AG09319 (cell line): ENCODE results near the gene IPO9.
A peak's percentile ranks its signal among the peaks of the same experiment; 100 is the strongest.

Experiments
- DNase-seq: peaks from one replicate; pipeline ENCODE4 v3.0.0-alpha.2; 2010; ENCODE audit warnings: low read depth; ENCODE audit errors: extremely low read depth
- TF ChIP-seq, protein P1 (sequence below): IDR thresholded peaks from 2 replicates; pipeline ENCODE4 v1.5.1; 2011; ENCODE audit warnings: low read depth, mild to moderate bottlenecking, inconsistent platforms, low read length, moderate library complexity

The IPO9 gene

DNA sequence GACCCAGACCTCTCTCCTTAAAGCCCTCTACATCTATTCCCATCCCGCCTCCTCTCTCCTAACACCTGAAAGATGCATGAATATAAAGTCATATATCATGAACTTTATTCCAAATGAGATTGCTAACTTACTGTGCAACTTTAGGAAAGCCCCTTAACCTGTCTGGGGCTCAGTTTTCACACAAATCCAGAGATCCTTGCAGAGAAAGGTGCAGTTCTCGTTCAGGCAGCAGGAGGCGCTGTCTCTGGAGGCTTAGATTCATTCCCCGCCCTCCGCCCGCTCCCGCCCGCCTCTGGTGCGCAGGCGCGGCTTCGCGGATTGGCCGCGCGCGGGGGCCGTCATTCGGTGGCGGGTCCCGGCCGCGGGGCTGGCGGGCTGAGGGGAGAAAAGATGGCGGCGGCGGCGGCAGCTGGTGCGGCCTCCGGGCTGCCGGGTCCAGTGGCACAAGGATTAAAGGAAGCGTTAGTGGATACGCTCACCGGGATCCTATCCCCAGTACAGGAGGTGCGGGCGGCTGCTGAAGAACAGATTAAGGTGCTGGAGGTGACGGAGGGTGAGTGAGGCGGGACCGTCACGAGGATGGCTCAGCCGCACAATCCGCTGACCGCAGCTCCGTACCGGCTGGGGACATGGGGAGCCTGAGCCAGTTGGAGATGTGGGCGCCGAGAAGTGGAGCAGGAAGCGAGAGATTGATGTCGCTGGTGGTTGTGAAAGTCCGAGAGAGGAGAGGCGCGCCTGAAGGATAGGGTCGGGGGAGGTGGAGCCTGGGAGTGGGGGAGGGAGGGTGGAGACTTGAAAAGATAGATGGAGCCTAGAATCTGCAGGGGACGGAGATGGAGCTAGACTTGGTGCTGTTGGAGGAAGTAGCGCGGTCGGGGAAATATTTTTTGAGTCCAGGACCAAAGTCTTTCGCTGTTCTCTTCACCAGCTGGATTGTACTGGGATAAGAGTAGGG, at the start of gene IPO9:
TSS of gene IPO9 (plus strand) at position 338 of the 955 bp plus-strand sequence. CDS start at position 391, 53 bp downstream.
- TF ChIP-seq, protein P1, sequence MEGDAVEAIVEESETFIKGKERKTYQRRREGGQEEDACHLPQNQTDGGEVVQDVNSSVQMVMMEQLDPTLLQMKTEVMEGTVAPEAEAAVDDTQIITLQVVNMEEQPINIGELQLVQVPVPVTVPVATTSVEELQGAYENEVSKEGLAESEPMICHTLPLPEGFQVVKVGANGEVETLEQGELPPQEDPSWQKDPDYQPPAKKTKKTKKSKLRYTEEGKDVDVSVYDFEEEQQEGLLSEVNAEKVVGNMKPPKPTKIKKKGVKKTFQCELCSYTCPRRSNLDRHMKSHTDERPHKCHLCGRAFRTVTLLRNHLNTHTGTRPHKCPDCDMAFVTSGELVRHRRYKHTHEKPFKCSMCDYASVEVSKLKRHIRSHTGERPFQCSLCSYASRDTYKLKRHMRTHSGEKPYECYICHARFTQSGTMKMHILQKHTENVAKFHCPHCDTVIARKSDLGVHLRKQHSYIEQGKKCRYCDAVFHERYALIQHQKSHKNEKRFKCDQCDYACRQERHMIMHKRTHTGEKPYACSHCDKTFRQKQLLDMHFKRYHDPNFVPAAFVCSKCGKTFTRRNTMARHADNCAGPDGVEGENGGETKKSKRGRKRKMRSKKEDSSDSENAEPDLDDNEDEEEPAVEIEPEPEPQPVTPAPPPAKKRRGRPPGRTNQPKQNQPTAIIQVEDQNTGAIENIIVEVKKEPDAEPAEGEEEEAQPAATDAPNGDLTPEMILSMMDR = peak; percentile 89
- peak; percentile 82 for DNase-seq

DNA sequence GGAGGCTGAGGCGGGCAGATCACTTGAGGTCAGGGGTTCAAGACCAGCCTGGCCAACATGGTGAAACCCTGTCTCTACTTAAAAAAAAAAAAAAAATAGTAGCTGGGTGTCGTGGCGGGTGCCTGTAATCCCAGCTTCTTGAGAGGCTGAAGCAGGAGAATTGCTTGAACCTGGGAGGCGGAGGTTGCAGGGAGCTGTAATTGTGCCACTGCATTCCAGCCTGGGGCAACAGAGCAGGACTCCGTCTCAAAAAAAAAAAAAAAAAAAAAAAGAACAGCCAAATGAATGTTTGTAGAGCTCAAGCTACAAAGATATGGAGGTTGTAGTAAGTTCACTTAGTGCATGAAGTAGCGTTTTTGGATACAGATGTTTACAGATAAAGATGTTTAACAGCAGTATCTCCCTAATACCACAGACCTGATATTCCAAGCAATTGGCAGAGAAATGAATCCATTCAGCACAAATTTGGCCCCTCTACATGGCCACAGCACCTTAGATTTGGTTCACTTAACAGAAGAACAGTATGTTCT, 49.5 kb upstream of the IPO9 start:
- no peak for DNase-seq
- TF ChIP-seq, protein P1 = no peak

DNA sequence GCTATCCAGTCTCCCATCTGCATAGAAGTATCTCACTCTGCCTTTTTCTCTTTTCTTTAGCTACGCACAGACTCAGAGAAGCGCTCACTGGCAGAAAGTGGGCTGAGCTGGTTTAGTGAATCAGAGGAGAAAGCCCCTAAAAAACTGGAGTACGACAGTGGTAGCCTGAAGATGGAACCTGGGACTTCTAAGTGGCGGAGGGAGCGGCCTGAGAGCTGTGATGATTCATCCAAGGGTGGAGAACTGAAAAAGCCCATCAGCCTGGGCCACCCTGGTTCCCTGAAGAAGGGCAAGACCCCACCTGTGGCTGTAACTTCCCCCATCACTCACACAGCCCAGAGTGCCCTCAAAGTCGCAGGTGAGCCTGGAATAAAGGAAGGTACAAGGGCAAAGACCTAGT, 48.0 kb upstream of the IPO9 start:
- DNase-seq = no peak
- TF ChIP-seq, protein P1 = no peak

DNA sequence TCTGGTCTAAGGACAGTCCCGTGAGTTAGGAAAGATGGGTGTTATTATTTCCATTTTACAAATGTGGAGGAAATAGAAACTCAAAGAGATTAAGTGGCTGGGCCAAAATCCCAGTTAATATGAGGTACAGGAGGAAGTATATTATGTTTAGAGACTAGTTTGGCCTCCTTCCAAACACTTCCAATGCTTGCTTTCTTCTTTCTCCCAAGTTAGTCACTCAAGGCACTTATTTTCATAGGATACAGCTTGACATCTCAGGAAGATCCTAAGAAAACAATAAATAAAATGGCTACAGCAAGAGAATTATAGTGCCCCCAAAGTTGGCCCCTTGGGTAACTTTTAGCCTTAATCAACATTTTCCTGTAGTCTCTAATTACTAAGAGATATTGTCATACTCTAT, 47.5 kb upstream of the IPO9 start:
- TF ChIP-seq, protein P1 = no peak
- DNase-seq = no peak

DNA sequence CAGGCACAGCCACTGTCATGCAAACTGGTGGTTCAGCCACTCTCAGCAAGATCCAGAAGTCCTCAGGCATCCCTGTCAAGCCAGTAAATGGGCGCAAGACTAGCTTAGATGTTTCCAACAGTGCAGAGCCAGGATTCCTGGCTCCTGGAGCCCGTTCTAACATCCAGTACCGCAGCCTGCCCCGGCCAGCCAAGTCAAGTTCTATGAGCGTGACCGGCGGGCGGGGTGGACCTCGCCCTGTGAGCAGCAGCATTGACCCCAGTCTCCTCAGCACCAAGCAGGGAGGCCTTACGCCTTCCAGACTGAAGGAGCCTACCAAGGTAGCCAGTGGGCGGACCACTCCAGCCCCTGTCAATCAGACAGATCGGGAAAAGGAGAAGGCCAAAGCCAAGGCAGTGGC, 46.6 kb upstream of the IPO9 start:
- no peak for DNase-seq
- TF ChIP-seq, protein P1 = no peak

DNA sequence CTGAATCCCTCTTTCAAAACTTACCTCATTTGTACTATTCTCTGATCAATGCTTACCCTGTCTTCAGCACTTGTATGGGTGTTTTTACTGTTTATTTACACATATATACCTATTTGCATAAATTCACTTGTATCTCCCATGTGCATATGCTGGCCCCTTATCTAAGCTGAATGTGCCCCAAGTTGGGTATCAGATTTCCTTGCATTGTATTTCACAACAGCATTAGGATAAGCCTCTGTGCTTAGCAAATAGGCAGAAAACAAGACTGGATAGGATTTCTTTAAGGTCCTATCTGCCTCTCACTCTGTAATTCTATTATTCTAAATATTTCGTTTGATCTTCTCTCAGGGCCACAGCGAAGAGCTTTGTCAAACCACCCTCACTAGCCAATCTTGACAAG, 45.9 kb upstream of the IPO9 start:
- DNase-seq = no peak

More for the DNA sequence above, 45.9 kb upstream of the IPO9 start:
- TF ChIP-seq, protein P1 = no peak
